Fibroblast of skin of left quadriceps (primary cell): Measurements from ENCODE around the gene STARD13.
"Not testable (repeated sequence)": the region's sequence is repeated elsewhere in the genome, so short reads cannot be mapped to it uniquely, and the experiment has no call there.

Experiments
- DNase-seq, 2 experiments: peaks; one replicate each; pipeline ENCODE4 v3.0.0-alpha.2; 2013; ENCODE audit warnings: low read depth in 2 of 2

Gene STARD13

GRCh38 chr13:33178209-33178840 lies 107.2 kb downstream of the STARD13 start:
- peak in 1 of 2 experiments; percentile 42 for DNase-seq

GRCh38 chr13:33177340-33178208 lies 108.0 kb downstream of the STARD13 start:
- DNase-seq = not testable (repeated sequence)

DNA sequence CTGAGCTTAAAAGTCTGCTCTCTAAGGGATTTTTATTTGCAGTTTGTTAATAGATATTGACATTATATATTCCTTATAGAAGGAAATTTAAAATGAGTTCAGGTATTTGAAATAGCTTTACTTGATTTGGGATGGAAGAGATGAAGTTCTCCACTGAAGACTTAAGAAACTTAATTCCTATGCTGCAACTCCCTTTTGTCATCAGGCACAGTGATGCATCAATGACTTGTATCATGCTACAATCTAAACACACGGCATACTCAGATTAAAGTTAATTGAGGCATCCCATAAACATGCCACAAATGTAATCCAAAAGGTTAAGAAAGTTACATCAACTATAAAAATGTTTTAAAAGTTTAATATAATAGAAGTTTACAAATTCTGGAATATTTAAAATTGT lies 109.0 kb downstream of the STARD13 start:
- no peak for DNase-seq

DNA sequence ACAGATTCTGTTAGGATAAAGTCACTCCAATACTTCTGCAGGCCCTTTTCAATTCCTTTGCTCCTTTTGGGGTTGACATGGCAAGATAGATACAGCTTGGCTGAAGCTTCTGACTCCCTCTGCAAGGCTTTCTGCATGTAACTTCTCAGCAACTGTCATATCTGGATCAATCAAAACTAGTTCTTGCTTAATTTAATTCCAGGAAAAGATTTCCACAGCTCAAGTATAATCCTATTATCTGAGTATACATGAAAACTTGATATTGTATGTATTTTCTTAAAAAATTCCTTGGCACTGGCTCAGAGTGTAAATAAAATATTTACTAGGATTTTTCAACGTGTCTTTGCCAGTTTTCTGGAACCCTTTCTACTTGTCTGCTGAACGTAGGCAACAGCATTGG lies 109.6 kb downstream of the STARD13 start:
- DNase-seq = no peak

GRCh38 chr13:33174931-33175330 lies 110.6 kb downstream of the STARD13 start:
- peak; percentile 71 to 72 for DNase-seq

DNA sequence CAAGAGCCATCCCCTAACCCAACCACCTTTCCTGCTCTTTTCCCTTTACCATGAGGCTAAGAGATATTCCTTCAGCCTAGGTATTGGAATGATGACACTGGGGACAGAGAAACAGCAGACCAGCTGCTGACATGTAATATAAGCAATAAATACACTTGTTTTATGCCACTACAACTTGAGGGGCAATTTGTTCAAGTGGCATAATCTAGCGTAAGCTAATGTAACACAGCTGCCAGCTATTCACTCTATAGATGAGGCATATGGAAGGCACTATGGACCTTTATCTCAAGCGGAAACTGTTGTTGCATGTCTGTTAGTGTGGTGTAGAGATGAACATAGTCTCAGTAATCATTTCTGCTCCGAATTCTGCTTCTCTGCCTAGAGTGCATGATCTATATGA lies 111.1 kb downstream of the STARD13 start:
- no peak for DNase-seq

DNA sequence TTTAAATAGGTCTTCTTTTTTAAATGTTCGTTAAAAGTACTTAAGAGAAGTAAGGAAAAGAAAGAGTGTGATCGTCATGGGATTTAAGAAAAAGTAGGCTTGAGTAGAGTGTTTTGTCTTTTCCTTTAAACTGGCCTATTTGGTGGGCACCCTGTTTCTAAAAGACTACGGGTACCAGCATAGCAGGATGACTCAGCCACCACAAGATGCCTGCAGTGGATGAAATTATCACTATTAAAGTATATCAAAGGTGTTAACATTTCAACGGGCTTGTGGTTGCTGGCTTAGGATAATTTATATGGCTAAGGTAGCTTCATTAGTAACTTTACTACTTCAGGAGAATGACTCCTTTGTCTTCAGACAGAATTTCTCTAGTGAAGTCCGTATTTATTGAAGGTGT lies 112.6 kb downstream of the STARD13 start:
- no peak for DNase-seq

- DNase-seq = no peak
Observed at GRCh38 chr13:33172400-33172799, 113.2 kb downstream of the STARD13 start.

DNA sequence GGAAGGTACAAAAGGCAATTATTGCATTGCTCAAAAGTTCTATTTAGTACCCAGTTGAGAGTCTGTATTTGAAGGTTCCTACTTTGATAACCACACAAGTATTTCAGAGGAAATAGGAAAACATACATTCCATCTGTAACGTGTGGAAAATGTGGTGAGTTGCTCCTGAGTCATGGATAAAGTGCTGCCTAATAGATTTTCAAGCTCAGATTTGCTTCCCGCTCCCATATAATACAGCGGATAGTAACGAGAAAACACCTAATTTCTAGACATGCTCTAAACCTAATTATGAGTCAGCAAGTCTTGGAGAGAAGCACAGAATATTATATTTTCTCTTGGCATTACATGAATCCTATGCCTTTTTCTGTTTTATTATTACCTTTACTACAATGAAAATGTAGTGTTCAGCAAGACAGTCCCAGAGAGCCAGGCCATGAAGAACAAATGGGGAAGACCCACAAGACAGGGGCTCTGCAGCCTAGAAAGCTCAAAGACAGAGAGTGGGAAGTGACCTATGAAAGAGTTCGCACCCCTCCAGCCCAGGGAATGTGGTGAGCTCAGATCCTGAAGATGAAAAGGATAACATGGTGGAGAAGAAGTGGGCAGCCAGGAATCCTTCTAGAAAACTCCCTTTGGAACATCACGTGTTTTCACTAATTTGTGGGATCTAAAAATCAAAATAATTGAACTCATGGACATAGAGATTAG lies 116.1 kb downstream of the STARD13 start:
- DNase-seq = peak; percentile 75

GRCh38 chr13:33168321-33168960 lies 117.1 kb downstream of the STARD13 start:
- DNase-seq = no peak

GRCh38 chr13:33167491-33167890 lies 118.1 kb downstream of the STARD13 start:
- DNase-seq = no peak

GRCh38 chr13:33165787-33166186 lies 119.8 kb downstream of the STARD13 start:
- no peak for DNase-seq

GRCh38 chr13:33164331-33164730 lies 121.2 kb downstream of the STARD13 start:
- no peak for DNase-seq

DNA sequence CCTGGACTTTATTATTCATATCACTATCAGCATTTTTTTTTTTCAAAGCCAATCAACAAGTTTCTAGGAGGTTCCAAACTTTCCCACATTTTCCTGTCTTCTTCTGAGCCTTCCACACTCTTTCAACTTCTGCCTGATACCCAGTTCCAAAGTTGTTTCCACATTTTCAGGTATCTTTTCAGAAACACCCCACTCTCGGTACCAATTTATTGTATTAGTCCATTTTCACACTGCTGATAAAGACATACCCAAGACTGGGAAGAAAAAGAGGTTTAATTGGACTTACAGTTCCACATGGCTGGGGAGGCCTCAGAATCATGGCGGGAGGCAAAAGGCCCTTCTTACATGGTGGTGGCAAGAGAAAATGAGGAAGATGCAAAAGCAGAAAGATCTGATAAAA lies 122.8 kb downstream of the STARD13 start:
- not testable (repeated sequence) for DNase-seq

- no peak for DNase-seq
Observed at GRCh38 chr13:33158816-33159215, 126.7 kb downstream of the STARD13 start.

DNA sequence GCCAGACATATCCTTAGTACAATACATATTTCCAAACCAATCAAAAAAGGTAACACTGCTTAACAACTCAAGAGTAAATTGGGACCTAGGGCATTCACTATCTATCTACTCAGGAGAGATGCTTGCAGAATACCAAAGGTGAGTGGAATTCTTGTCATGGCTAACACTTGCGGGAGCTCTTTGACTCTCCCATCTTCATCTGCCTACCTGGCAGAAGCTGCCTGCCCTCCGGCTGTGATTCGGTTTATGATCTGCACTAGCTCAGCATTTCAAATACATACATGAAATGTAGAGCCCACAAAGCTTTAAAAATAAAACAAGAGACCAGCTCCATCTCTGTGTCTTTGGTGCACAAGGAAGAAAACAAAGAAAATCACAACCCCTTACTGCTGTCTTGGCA lies 127.3 kb downstream of the STARD13 start:
- DNase-seq = no peak

DNA sequence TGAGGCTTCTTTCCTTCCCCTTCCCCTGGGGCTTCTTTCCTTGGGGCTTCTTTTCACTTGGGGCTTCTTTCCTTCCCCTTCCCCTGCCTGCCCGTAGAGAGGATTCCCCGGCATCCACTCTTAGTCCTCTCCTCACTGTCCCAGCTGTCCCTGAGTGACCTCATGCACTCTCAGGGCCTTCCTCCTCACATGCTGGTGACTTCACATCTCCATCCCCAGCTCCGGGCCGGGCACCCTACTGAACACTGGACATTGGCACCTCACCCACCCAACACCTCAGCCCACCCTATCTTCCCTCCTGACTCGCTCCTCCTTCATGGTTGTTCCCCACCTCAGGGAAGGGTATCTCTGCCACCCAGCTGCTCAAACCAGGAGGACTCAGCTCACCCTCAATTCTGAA lies 130.6 kb downstream of the STARD13 start:
- DNase-seq = no peak

DNA sequence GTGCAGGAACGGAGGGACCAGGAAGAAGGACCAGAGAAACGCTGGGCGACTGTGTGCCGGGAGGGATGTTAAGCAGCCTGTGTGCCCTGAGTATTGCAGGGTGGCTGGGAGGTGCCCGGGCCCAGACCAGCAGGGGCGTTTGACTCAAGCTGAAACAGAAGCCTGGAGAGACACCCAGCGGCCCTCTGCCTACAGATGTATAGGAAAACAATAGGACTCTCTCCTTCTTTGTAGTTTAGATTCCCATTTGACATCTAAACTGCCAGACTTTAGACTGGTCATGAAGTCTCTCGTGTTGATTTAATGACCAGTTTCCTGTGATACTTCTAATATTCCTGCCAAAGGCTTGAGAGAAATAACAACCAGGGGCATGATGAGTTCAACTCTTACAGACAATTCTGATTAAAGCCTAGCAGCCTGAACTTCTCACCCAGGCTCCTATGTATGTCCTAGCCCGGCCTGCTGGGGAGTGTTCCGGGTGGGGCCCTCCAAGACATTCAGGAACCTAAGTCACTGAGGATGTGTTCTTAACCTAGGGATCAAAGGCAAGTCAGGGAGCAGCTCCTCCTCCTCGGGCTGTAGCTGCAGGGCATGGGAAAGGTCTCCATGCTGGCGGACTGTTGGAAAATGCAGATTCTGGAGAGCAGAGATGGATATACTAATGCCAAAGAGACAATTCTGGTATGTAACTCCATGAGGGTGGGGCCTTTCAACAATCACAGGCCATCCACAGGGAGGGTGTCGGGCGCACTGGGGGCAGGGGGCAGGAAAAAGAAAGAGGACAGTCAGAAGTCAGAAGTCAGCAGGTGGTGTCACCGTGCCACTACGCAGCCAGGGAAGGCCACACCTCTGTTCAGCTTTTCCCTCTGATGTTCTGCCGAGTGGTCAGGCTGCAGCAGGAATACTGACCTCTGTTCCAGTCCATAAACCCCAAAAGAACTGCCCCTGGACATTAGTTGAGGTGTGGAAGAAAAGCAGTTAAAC lies 131.8 kb downstream of the STARD13 start:
- no peak for DNase-seq

DNA sequence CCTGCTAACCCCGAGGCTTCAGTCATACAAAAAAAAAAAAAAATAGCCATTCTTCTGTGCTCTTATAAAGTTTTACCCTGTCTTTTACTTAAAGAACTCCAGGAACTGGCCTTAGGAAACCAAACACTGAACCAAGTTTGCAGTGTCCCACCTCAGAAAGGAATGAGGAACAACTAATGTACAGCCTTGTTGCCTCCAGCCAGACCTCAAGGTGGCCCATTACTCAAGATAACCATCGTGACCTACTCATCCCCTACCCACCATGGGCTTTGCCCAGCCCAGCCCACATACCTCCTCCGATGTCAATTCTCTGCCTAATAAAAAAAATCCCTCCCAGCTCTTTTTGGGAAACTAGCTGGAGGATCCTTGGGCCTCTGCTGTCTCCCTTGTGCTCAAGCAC lies 133.2 kb downstream of the STARD13 start:
- no peak for DNase-seq

DNA sequence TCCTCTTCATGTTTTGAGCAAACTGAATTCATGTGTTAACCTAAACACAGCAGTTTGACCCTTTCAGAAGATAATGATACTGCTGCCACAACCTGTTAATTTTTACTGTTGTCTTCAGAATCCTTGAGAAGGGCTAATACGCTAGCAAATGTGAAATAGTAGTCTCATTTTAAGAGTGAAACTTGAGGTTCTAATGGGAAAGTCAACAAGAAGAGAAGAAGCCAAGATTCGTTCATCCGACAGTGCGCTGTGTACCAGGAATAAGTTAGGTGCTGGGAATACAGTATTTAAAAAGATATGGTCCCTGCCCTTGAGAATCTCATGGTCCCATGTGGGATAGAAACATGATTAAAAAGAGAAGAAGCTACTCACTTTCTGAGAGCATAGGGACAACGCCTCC lies 134.9 kb downstream of the STARD13 start:
- no peak for DNase-seq

GRCh38 chr13:33150126-33150525 lies 135.4 kb downstream of the STARD13 start:
- DNase-seq = no peak
